Upper lobe of left lung (tissue), 4 donors: ENCODE data around the gene SUSD6.

ENCODE experiments used
- CTCF ChIP-seq, 6 experiments: fragments of 450-650 bp in 4 of 6; fragments of 200-600 bp in 2 of 6; sonication (generic) in 2 of 6; IDR thresholded peaks; one replicate each; pipeline ENCODE4 v1.5.1; 2016 to 2019; ENCODE audit warnings: antibody characterized with exemption in 6 of 6
- EP300 ChIP-seq, 4 donors: sonication (generic); formaldehyde crosslinking; IDR thresholded peaks; one replicate each; pipeline ENCODE4 v1.5.1; 2017; ENCODE audit warnings: antibody characterized with exemption in 4 of 4, control low read depth in 2 of 4
- POLR2A ChIP-seq, 4 donors: fragments of 450-650 bp; IDR thresholded peaks; one replicate each; pipeline ENCODE4 v1.5.1; 2016 to 2017; ENCODE audit warnings: antibody characterized with exemption in 4 of 4, mild to moderate bottlenecking in 2 of 4

- TF ChIP-seq CTCF (IDR thresholded peaks at IDR 0.05) (no peak), POLR2A (IDR thresholded peaks at IDR 0.05) (no peak), EP300 (IDR thresholded peaks at IDR 0.05) (no peak)
Measured at GRCh38 chr14:69701857-69702256, 90.5 kb downstream of the SUSD6 start.
